Breast epithelium (tissue), 3 donors: ENCODE data around the gene PIP5K1B.

Experiments
- POLR2A ChIP-seq: fragments of 450-650 bp; IDR thresholded peaks from one replicate; pipeline ENCODE4 v1.6.1; 2016; ENCODE audit warnings: antibody characterized with exemption, mild to moderate bottlenecking, moderate library complexity
- TF ChIP-seq, protein P1 (sequence below), 3 donors: fragments of 450-650 bp; IDR thresholded peaks; one replicate each; pipeline ENCODE4 v1.5.1; 2016 to 2017; ENCODE audit warnings: antibody characterized with exemption in 3 of 3, mild to moderate bottlenecking in 3 of 3, moderate library complexity in 3 of 3

DNA sequence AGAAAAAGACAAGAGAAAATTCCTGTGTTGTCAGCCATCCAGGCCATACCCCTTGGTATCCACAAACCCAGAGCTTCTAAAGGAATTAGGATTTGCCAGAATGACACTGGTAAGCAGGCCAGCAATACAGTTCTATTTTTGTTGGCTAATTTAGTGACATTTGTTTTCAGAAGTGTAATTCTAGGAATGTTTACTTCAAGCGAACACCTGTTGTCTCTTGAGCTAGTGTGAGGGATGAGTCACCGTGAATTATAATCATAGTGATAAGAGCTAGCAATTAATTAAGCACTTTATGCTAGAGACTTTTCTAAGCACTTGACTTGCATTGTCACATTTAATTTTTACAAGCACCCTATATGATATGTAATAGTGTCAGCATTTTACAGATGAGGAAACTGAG lies 209.7 kb downstream of the PIP5K1B start:
- no peak for TF ChIP-seq POLR2A
- TF ChIP-seq, protein P1, sequence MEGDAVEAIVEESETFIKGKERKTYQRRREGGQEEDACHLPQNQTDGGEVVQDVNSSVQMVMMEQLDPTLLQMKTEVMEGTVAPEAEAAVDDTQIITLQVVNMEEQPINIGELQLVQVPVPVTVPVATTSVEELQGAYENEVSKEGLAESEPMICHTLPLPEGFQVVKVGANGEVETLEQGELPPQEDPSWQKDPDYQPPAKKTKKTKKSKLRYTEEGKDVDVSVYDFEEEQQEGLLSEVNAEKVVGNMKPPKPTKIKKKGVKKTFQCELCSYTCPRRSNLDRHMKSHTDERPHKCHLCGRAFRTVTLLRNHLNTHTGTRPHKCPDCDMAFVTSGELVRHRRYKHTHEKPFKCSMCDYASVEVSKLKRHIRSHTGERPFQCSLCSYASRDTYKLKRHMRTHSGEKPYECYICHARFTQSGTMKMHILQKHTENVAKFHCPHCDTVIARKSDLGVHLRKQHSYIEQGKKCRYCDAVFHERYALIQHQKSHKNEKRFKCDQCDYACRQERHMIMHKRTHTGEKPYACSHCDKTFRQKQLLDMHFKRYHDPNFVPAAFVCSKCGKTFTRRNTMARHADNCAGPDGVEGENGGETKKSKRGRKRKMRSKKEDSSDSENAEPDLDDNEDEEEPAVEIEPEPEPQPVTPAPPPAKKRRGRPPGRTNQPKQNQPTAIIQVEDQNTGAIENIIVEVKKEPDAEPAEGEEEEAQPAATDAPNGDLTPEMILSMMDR (IDR thresholded peaks at IDR 0.05): no peak
